Cardiac muscle cell (in vitro differentiated cells and primary cell): Measurements from ENCODE around the gene DOCK4. TPM values are rescaled to one million over a fixed set of nuclear protein-coding genes. Genes with fewer than 3 reads are reported as not detected.

Experiments
- DNase-seq, 2 donors: peaks; one replicate each; pipeline versions ENCODE4 v3.0.0 to v3.0.0-alpha.2; 2010 to 2017; ENCODE audit warnings: low read depth in 1 of 2, low spot score in 1 of 2
- H3K27ac ChIP-seq: fragments of 200-600 bp; sonication (generic); 2 replicates; pipeline ENCODE4 v1.5.1; 2016
- H3K27me3 ChIP-seq: fragments of 200-600 bp; sonication (generic); 2 replicates; pipeline ENCODE4 v1.6.0; 2016; ENCODE audit warnings: control low read depth
- H3K36me3 ChIP-seq: fragments of 200-600 bp; sonication (generic); 2 replicates; pipeline ENCODE4 v1.5.1; 2016; ENCODE audit warnings: control low read depth
- H3K4me1 ChIP-seq: fragments of 200-600 bp; sonication (generic); 2 replicates; pipeline ENCODE4 v1.8.1; 2017; ENCODE audit warnings: low read depth, mild to moderate bottlenecking, mixed run types
- H3K4me3 ChIP-seq: fragments of 200-600 bp; sonication (generic); 2 replicates; pipeline ENCODE4 v1.5.1; 2016; ENCODE audit warnings: mild to moderate bottlenecking
- H3K9me3 ChIP-seq: fragments of 200-600 bp; sonication (generic); 2 replicates; pipeline ENCODE4 v1.5.1; 2017; ENCODE audit warnings: low read depth, mild to moderate bottlenecking, control low read depth
- CTCF ChIP-seq: IDR thresholded peaks from 2 replicates; pipeline ENCODE4 v1.5.1; 2012; ENCODE audit warnings: low read depth, mild to moderate bottlenecking, low read length
- polyA plus RNA-seq: library from polyadenylated mRNA; unstranded; fragments of >200 nt; fragmentation: Nextera tagmentation; extraction: Ambion mirVana; gene quantifications from 2 replicates; pipeline ENCODE4 v1.2.1, GENCODE V29; 2016
- total RNA-seq: library from RNA; depleted of rRNA; stranded (reverse); fragments of >200 nt; gene quantifications from 2 replicates; pipeline ENCODE4 v1.2.3, GENCODE V29; 2016

Gene DOCK4
- total and polyA plus RNA-seq, 2 experiments from 2014 or later = 5.3 to 11.4 TPM

- H3K9me3 ChIP-seq = no peaks in the 10 kb centered on the region
- H3K27me3 ChIP-seq = peaks cover 47% of the 10 kb centered on the region
- no peaks in the 10 kb centered on the region for H3K4me1 ChIP-seq
- peak; percentile 27 to 50 for DNase-seq
- TF ChIP-seq CTCF = peak; percentile 38
- no peaks in the 10 kb centered on the region for H3K36me3 ChIP-seq
- H3K27ac ChIP-seq = no peak overlapping the region
- H3K4me3 ChIP-seq = no peak overlapping the region
Observed at GRCh38 chr7:111855842-111856227, 350.4 kb downstream of the DOCK4 start.

DNA sequence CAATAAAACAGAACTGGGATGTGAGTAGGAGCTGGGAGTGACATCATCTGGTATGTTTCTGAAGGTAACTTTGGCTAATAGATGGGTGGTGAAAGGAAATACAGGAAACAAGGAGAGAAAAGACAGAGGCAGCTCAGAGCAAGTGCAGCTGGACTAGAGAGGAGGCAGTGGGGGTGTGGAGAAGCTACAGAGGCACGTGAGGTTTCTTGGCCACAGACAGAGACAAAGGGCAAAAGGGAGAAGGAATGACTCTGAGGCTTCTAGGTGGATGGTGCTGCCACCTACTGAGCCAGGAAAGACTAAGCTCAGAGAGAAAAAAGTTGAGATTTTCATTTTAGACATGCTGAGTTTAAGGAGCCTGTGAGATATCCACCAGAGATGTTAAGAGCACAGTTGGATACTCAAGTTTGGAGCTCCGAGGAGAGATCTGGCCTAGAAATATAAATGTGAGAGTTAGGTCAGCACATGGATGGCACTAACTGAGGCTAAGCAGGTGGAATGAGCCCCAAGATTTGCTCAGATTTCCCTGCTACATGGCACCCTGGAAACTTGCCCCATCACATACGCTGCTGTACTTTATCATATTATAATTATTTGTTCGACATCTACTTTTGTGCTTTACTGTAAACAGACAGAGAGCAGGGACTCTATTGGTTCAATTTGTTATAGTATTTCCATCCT lies 350.9 kb downstream of the DOCK4 start:
- peak; percentile 30 to 86 for DNase-seq

GRCh38 chr7:111853201-111853990 lies 352.8 kb downstream of the DOCK4 start:
- no peaks in the 10 kb centered on the region for H3K36me3 ChIP-seq
- no peaks in the 10 kb centered on the region for H3K9me3 ChIP-seq
- H3K4me1 ChIP-seq = no peaks in the 10 kb centered on the region
- no peak overlapping the region for H3K27ac ChIP-seq
- peak; percentile 8 for TF ChIP-seq CTCF
- H3K4me3 ChIP-seq = no peak overlapping the region
- no peak for DNase-seq
- peaks cover 30% of the 10 kb centered on the region for H3K27me3 ChIP-seq

More for the DNA sequence above, 350.9 kb downstream of the DOCK4 start:
- TF ChIP-seq CTCF = peak; percentile 76
- Histone ChIP-seq H3K4me1 (no peaks in the 10 kb centered on the region), H3K27ac (no peak overlapping the region), H3K9me3 (no peaks in the 10 kb centered on the region), H3K27me3 (peaks cover 41% of the 10 kb centered on the region), H3K4me3 (no peak overlapping the region), H3K36me3 (no peaks in the 10 kb centered on the region)

GRCh38 chr7:111852081-111852480 lies 354.1 kb downstream of the DOCK4 start:
- peaks cover 17% of the 10 kb centered on the region for H3K27me3 ChIP-seq
- DNase-seq = no peak
- no peaks in the 10 kb centered on the region for H3K9me3 ChIP-seq
- H3K4me3 ChIP-seq = no peak overlapping the region
- no peaks in the 10 kb centered on the region for H3K36me3 ChIP-seq
- H3K27ac ChIP-seq = no peak overlapping the region
- no peaks in the 10 kb centered on the region for H3K4me1 ChIP-seq
- TF ChIP-seq CTCF = no peak

GRCh38 chr7:111846898-111847297 lies 359.3 kb downstream of the DOCK4 start:
- Histone ChIP-seq H3K36me3 (no peaks in the 10 kb centered on the region), H3K4me3 (no peak overlapping the region), H3K27me3 (no peaks in the 10 kb centered on the region), H3K4me1 (no peaks in the 10 kb centered on the region), H3K9me3 (no peaks in the 10 kb centered on the region), H3K27ac (no peak overlapping the region)
- DNase-seq = no peak
- no peak for TF ChIP-seq CTCF
